ENCODE results near the gene ITM2B. TPM values are rescaled to one million over a fixed set of nuclear protein-coding genes. Genes with fewer than 3 reads are reported as not detected.

Gene ITM2B
- total and polyA plus RNA-seq, 2 experiments from 2014 or later, result 139 to 318 TPM

DNA sequence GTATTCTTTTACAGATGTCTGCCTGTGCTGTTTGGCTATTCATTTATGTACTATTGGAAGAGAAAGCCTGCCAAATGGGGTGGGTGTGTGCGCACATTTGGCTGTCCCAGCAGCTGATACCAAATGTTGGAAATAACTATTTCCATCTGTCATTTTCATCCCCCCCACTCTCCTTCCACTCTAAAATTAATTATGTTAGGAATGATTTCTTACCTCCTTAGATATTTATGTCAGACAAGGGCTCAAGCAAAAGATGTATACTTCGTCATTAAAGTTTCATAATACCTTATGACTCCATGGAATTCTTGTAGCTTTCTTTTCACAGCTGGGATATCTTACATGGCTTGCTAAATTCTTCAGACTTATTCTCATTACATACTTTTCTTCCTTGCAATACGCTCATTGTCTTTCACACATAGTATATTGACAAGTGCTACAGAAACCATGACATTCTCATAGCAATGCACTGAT lies 18.6 kb downstream of the ITM2B start (continued):
- no peak for TF ChIP-seq EZH2phosphoT487 (IDR thresholded peaks at IDR 0.05; ENCODE audit: unreplicated experiment)
- no peak for TF ChIP-seq NANOG (IDR thresholded peaks at IDR 0.05; ENCODE audit: borderline replicate concordance)
- no peak for TF ChIP-seq ZNF114 (CRISPR knock-in tag; IDR thresholded peaks at IDR 0.05)
- no peak for TF ChIP-seq POLR2AphosphoS5 (IDR thresholded peaks at IDR 0.05; ENCODE audit: low read depth)
- TF ChIP-seq, protein P1, sequence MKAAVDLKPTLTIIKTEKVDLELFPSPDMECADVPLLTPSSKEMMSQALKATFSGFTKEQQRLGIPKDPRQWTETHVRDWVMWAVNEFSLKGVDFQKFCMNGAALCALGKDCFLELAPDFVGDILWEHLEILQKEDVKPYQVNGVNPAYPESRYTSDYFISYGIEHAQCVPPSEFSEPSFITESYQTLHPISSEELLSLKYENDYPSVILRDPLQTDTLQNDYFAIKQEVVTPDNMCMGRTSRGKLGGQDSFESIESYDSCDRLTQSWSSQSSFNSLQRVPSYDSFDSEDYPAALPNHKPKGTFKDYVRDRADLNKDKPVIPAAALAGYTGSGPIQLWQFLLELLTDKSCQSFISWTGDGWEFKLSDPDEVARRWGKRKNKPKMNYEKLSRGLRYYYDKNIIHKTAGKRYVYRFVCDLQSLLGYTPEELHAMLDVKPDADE (IDR thresholded peaks at IDR 0.05), result no peak

- Mint-ChIP-seq H3K27me3 (ENCODE audit: insufficient read depth, low read depth, poor library complexity) (no peaks in the 10 kb centered on the region), H3K36me3 (ENCODE audit: low read depth) (peaks cover 19% of the 10 kb centered on the region), H3K4me3 (no peak overlapping the region), H3K4me1 (no peaks in the 10 kb centered on the region), H3K27ac (no peak overlapping the region), H3K9me3 (no peaks in the 10 kb centered on the region)
- Histone ChIP-seq H2AFZ (no peak overlapping the region), H3K27ac (ENCODE audit: low read depth) (no peak overlapping the region), H3K4me2 (no peak overlapping the region), H3F3A (replicated peaks; ENCODE audit: low read depth) (no peaks in the 10 kb centered on the region), H3K27me3 (ENCODE audit: insufficient read depth) (no peaks in the 10 kb centered on the region), H3K4me1 (ENCODE audit: insufficient read depth) (no peaks in the 10 kb centered on the region), H3K36me3 (ENCODE audit: insufficient read depth) (peaks cover 19% of the 10 kb centered on the region; the same call in 1 of the 2 replicates), H4K20me1 (replicated peaks; ENCODE audit: insufficient read depth) (peaks cover 7% of the 10 kb centered on the region), H3K4me3 (no peak overlapping the region), H3K79me2 (replicated peaks; ENCODE audit: insufficient read depth) (peaks cover 59% of the 10 kb centered on the region), H3K9me2 (ENCODE audit: insufficient read depth) (no peaks in the 10 kb centered on the region)
- ATAC-seq, result no peak
- DNase-seq (ENCODE audit: low spot score), result no peak
- TF ChIP-seq EZH2 (IDR thresholded peaks at IDR 0.05; ENCODE audit: low read depth, unreplicated experiment) (no peak), JUNB (IDR thresholded peaks at IDR 0.05; ENCODE audit: unreplicated experiment) (no peak), ZNF114 (CRISPR knock-in tag; IDR thresholded peaks at IDR 0.05) (no peak), STAT1 (IDR thresholded peaks at IDR 0.05; ENCODE audit: unreplicated experiment) (no peak), ZNF331 (CRISPR knock-in tag; IDR thresholded peaks at IDR 0.05; ENCODE audit: low read depth) (no peak), CTCF (conservative IDR thresholded peaks at IDR 0.05; ENCODE audit: low read depth in 2 of 2) (no peak), NANOG (IDR thresholded peaks at IDR 0.05; ENCODE audit: borderline replicate concordance) (no peak), POLR2AphosphoS5 (IDR thresholded peaks at IDR 0.05; ENCODE audit: low read depth) (no peak), EZH2phosphoT487 (IDR thresholded peaks at IDR 0.05; ENCODE audit: unreplicated experiment) (no peak)
- TF ChIP-seq, protein P2, sequence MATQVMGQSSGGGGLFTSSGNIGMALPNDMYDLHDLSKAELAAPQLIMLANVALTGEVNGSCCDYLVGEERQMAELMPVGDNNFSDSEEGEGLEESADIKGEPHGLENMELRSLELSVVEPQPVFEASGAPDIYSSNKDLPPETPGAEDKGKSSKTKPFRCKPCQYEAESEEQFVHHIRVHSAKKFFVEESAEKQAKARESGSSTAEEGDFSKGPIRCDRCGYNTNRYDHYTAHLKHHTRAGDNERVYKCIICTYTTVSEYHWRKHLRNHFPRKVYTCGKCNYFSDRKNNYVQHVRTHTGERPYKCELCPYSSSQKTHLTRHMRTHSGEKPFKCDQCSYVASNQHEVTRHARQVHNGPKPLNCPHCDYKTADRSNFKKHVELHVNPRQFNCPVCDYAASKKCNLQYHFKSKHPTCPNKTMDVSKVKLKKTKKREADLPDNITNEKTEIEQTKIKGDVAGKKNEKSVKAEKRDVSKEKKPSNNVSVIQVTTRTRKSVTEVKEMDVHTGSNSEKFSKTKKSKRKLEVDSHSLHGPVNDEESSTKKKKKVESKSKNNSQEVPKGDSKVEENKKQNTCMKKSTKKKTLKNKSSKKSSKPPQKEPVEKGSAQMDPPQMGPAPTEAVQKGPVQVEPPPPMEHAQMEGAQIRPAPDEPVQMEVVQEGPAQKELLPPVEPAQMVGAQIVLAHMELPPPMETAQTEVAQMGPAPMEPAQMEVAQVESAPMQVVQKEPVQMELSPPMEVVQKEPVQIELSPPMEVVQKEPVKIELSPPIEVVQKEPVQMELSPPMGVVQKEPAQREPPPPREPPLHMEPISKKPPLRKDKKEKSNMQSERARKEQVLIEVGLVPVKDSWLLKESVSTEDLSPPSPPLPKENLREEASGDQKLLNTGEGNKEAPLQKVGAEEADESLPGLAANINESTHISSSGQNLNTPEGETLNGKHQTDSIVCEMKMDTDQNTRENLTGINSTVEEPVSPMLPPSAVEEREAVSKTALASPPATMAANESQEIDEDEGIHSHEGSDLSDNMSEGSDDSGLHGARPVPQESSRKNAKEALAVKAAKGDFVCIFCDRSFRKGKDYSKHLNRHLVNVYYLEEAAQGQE (IDR thresholded peaks at IDR 0.05; ENCODE audit: unreplicated experiment), result no peak
- TF ChIP-seq, protein P3, sequence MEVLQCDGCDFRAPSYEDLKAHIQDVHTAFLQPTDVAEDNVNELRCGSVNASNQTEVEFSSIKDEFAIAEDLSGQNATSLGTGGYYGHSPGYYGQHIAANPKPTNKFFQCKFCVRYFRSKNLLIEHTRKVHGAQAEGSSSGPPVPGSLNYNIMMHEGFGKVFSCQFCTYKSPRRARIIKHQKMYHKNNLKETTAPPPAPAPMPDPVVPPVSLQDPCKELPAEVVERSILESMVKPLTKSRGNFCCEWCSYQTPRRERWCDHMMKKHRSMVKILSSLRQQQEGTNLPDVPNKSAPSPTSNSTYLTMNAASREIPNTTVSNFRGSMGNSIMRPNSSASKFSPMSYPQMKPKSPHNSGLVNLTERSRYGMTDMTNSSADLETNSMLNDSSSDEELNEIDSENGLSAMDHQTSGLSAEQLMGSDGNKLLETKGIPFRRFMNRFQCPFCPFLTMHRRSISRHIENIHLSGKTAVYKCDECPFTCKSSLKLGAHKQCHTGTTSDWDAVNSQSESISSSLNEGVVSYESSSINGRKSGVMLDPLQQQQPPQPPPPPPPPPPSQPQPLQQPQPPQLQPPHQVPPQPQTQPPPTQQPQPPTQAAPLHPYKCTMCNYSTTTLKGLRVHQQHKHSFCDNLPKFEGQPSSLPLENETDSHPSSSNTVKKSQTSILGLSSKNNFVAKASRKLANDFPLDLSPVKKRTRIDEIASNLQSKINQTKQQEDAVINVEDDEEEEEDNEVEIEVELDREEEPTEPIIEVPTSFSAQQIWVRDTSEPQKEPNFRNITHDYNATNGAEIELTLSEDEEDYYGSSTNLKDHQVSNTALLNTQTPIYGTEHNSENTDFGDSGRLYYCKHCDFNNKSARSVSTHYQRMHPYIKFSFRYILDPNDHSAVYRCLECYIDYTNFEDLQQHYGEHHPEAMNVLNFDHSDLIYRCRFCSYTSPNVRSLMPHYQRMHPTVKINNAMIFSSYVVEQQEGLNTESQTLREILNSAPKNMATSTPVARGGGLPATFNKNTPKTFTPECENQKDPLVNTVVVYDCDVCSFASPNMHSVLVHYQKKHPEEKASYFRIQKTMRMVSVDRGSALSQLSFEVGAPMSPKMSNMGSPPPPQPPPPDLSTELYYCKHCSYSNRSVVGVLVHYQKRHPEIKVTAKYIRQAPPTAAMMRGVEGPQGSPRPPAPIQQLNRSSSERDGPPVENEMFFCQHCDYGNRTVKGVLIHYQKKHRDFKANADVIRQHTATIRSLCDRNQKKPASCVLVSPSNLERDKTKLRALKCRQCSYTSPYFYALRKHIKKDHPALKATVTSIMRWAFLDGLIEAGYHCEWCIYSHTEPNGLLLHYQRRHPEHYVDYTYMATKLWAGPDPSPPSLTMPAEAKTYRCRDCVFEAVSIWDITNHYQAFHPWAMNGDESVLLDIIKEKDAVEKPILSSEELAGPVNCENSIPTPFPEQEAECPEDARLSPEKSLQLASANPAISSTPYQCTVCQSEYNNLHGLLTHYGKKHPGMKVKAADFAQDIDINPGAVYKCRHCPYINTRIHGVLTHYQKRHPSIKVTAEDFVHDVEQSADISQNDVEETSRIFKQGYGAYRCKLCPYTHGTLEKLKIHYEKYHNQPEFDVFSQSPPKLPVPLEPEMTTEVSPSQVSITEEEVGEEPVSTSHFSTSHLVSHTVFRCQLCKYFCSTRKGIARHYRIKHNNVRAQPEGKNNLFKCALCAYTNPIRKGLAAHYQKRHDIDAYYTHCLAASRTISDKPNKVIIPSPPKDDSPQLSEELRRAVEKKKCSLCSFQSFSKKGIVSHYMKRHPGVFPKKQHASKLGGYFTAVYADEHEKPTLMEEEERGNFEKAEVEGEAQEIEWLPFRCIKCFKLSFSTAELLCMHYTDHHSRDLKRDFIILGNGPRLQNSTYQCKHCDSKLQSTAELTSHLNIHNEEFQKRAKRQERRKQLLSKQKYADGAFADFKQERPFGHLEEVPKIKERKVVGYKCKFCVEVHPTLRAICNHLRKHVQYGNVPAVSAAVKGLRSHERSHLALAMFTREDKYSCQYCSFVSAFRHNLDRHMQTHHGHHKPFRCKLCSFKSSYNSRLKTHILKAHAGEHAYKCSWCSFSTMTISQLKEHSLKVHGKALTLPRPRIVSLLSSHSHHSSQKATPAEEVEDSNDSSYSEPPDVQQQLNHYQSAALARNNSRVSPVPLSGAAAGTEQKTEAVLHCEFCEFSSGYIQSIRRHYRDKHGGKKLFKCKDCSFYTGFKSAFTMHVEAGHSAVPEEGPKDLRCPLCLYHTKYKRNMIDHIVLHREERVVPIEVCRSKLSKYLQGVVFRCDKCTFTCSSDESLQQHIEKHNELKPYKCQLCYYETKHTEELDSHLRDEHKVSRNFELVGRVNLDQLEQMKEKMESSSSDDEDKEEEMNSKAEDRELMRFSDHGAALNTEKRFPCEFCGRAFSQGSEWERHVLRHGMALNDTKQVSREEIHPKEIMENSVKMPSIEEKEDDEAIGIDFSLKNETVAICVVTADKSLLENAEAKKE (CRISPR knock-in tag; IDR thresholded peaks at IDR 0.05), result no peak
Measured at GRCh38 chr13:48252176-48252575, 19.2 kb downstream of the ITM2B start.

All from GM23338 (cell line).